ENCODE data around the gene WDR35.
"Not testable (repeated sequence)": the region's sequence is repeated elsewhere in the genome, so short reads cannot be mapped to it uniquely, and the experiment has no call there.

WDR35 gene

DNA sequence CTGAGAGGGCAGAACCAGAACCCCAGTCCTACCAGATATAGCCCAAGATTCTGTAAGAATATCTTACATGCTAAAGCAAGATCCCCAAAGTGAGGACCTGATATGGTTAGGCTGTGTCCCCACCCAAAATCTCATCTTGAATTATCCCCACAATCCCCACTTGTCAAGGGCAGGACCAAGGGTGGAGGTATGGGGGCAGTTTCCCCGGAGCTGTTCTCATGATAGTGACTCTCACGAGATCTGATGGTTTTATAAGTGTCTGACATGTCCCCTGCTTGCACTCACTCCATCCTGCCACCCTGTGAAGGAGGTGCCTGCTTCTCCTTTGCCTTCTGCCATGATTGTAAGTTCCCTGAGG lies 108.0 kb downstream of the WDR35 start:
- H3K27me3 Mint-ChIP-seq = no peaks in the 10 kb centered on the region
- H3K4me3 Mint-ChIP-seq = no peak overlapping the region
- peaks cover 4% of the 10 kb centered on the region for H3K36me3 Mint-ChIP-seq
- H3K9me3 Mint-ChIP-seq (ENCODE audit: low read depth) = no peaks in the 10 kb centered on the region
- H3K27ac Mint-ChIP-seq = no peak overlapping the region
- no peaks in the 10 kb centered on the region for H3K4me1 Mint-ChIP-seq (ENCODE audit: low read depth)

DNA sequence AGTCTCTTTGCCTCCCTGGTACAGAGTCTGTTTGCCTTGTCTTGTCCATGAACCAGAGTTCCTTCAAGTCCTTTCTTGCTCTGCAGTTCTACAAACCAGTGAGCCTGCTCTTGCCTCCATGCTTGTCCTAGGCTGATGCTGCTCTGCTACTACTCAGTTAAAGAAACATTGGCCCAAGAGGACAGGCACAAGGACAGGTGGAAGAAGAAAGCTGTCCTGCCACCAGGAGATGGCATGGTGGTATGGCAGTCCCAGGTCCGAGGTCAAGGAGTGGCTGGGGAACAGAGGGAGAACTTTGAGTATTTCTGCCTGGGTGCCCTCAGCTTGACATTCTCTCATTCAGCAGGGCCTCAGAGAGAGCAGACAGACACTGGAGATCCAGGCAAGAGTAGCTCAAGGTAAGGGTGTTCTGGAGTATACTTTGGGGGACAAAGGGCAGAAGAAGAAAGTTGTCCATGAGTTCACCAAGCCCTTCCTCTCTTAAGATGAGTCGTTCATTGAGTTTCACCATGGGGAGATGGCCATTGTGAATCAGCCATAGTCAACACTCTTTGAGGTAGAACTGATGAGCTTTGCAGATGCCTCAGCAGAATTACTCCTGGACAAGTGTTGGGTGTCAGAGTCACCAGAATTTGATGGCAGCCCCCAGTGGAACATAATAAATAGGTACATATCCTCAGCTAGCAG lies 108.5 kb downstream of the WDR35 start:
- Mint-ChIP-seq H3K4me1 (ENCODE audit: low read depth) (no peaks in the 10 kb centered on the region), H3K4me3 (no peak overlapping the region)

DNA sequence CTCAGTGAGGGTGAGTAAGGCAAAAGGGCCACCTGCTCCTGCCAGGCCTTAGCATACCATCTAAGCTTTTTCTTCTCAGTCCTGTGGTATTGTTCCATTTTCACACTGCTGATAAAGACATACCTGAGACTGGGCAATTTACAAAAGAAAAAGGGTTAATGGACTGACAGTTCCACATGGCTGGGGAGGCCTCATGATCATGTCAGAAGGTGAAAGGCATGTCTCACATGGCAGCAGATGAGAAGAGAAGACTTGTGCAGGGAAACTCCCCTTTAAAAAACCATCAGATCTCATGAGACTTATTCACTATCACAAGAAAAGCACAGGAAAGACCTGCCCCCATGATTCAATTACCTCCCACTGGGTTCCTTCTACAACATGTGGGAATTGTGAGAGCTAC lies 109.7 kb downstream of the WDR35 start:
- H3K27me3 Mint-ChIP-seq; H3K9me3 Mint-ChIP-seq (ENCODE audit: low read depth); H3K27ac Mint-ChIP-seq; H3K4me3 Mint-ChIP-seq; H3K4me1 Mint-ChIP-seq (ENCODE audit: low read depth); H3K36me3 Mint-ChIP-seq: not testable (repeated sequence)

More for the DNA sequence above, 108.5 kb downstream of the WDR35 start:
- H3K9me3 Mint-ChIP-seq (ENCODE audit: low read depth) = no peaks in the 10 kb centered on the region
- H3K27ac Mint-ChIP-seq = no peak overlapping the region
- no peaks in the 10 kb centered on the region for H3K27me3 Mint-ChIP-seq
- peaks cover 6% of the 10 kb centered on the region for H3K36me3 Mint-ChIP-seq

DNA sequence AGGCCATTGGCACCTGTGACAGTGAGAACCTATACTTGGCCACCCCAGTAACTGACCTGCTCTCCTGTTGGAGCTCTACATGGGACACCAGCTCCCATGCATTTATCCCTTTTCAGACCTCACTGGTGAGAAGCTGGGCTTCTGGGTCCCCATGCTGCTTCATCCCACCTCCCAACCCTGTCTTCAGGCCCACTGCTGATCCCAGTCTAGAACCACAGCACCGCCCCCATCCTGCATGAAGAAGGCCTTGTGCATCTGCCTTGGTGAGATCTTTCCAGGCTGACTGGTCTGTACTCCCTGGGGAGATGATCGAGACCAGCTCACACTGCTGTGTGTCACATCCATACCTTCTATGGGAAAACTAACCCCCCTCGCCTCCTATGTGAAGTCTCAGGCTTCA lies 110.8 kb downstream of the WDR35 start:
- Mint-ChIP-seq H3K27me3 (no peaks in the 10 kb centered on the region), H3K4me1 (ENCODE audit: low read depth) (no peaks in the 10 kb centered on the region), H3K27ac (no peak overlapping the region), H3K9me3 (ENCODE audit: low read depth) (no peaks in the 10 kb centered on the region), H3K4me3 (no peak overlapping the region), H3K36me3 (peaks cover 10% of the 10 kb centered on the region)

DNA sequence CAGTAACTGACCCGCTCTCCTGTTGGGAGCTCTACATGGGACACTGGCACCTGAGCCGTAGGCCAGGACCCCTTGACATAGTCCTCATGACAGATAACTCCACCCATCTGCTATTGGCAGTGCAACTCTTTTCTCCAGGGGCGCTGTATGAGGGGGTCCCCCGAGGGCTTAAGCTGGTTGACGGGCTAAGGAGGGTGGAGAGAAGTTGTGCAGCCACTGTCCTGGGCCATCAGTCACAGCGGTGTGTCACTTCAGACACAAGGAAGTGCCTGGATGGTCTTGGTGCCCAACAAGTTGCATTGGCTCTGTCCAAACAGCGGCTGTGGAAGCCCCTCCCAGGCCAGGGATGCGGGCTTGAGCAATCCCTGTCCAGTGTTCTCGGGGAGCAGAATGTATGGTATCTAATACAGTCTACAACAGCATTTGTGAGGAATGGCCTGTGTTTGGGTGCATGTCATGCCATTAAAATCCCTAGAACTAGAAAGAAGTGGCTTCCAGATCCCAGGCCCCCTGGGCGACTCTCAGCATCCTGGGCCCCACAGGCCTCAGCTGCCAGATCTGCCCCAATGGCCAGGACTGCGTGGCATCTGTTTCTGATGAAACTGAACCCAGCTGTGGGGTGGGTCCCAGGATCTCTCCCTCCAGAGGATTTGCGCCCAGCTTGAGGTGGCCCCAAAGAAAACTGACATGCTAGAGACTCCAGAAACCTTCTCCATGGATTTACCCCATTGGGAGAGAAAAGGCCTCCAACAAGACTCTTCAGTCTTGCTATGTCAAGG lies 111.4 kb downstream of the WDR35 start:
- H3K4me1 Mint-ChIP-seq (ENCODE audit: low read depth) = no peaks in the 10 kb centered on the region
- no peaks in the 10 kb centered on the region for H3K27me3 Mint-ChIP-seq
- H3K9me3 Mint-ChIP-seq (ENCODE audit: low read depth) = no peaks in the 10 kb centered on the region
- H3K27ac Mint-ChIP-seq = no peak overlapping the region
- no peak overlapping the region for H3K4me3 Mint-ChIP-seq
- H3K36me3 Mint-ChIP-seq = peaks cover 10% of the 10 kb centered on the region

DNA sequence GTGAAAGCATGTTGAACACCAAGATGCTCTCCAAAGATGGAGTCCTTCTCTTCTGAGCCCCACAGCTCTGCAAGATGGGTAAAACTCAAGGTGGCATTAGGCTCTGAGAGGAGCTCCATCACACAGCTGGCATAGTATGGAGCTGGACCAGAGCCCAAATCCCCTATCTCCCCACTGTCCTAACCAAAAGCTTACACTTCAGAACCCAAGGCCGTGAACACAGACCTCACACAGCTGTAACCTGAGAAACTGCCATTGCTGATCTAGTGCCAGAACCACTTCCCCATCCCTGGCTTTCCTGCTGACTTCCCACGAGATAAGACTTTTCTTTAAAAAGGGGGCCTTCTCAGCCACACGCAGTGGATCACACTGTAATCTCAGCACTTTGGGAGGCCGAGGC lies 113.2 kb downstream of the WDR35 start:
- no peak overlapping the region for H3K4me3 Mint-ChIP-seq
- H3K4me1 Mint-ChIP-seq (ENCODE audit: low read depth) = peaks cover 6% of the 10 kb centered on the region
- no peak overlapping the region for H3K27ac Mint-ChIP-seq
- H3K27me3 Mint-ChIP-seq = no peaks in the 10 kb centered on the region
- no peaks in the 10 kb centered on the region for H3K9me3 Mint-ChIP-seq (ENCODE audit: low read depth)
- peaks cover 16% of the 10 kb centered on the region for H3K36me3 Mint-ChIP-seq

DNA sequence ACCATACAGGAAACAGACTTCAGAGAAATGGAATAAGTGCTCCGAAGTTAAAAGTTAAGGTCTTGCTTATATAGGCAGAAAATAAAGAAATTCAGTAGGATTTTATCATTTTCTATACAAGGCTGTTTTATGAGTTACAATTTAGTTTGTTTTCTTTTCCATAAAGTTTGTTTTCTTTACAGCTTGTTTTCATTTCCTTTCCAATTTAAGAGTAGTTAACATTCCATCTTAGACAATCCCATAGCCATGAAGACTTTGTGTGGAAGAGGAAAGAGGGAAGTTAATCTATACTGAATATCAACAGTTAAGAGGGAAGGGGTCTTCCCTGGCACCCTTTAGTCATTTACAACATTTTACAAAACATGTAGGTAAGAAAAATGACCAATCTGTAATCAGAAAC lies 114.6 kb downstream of the WDR35 start:
- H3K9me3 Mint-ChIP-seq (ENCODE audit: low read depth) = no peaks in the 10 kb centered on the region
- H3K27ac Mint-ChIP-seq = no peak overlapping the region
- peaks cover 12% of the 10 kb centered on the region for H3K4me1 Mint-ChIP-seq (ENCODE audit: low read depth)
- no peak overlapping the region for H3K4me3 Mint-ChIP-seq
- peaks cover 15% of the 10 kb centered on the region for H3K36me3 Mint-ChIP-seq
- no peaks in the 10 kb centered on the region for H3K27me3 Mint-ChIP-seq

DNA sequence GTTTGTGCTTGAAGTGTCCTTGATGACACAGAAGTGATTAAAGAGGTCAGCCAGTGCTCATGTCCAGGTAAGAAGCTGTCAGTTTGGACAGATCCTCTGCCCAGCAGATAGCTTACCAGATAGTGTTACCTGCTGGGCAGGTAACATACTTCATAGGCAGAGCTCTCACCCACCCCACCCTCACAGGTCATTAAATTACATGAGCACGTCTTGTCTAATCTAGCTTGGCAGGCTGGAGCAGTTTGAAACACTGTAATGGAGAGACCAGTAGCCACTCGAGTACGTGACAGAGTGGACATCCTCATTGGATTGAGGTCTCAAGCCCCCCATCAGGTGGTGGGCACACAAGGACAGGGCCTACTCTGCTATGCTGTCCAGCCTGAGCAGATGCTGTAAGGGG lies 115.2 kb downstream of the WDR35 start:
- Mint-ChIP-seq H3K27me3 (no peaks in the 10 kb centered on the region), H3K4me3 (no peak overlapping the region), H3K27ac (no peak overlapping the region), H3K36me3 (peaks cover 15% of the 10 kb centered on the region), H3K4me1 (ENCODE audit: low read depth) (peaks cover 17% of the 10 kb centered on the region), H3K9me3 (ENCODE audit: low read depth) (no peaks in the 10 kb centered on the region)

DNA sequence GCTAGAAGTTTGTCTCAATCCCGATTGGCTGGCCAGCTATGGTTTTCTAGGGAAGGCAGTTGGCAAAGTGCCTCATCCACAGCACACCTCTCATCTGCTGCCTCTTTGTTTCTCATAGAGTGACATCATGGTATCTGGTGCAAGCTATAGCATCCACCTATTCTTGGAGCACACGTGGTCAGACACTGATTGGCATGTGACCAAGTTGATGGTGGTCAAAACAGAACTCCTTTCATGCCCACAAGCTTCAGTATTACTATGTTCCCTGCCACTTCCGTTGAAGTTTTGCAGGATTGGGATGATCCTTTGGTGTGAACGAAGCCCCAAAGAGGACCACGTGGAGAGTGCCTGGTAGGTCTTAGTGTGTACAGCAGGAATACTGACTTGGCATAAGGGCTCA lies 116.9 kb downstream of the WDR35 start:
- Mint-ChIP-seq H3K27me3 (no peaks in the 10 kb centered on the region), H3K9me3 (ENCODE audit: low read depth) (no peaks in the 10 kb centered on the region), H3K4me1 (ENCODE audit: low read depth) (peaks cover 33% of the 10 kb centered on the region), H3K36me3 (peaks cover 15% of the 10 kb centered on the region), H3K4me3 (no peak overlapping the region), H3K27ac (no peak overlapping the region)

DNA sequence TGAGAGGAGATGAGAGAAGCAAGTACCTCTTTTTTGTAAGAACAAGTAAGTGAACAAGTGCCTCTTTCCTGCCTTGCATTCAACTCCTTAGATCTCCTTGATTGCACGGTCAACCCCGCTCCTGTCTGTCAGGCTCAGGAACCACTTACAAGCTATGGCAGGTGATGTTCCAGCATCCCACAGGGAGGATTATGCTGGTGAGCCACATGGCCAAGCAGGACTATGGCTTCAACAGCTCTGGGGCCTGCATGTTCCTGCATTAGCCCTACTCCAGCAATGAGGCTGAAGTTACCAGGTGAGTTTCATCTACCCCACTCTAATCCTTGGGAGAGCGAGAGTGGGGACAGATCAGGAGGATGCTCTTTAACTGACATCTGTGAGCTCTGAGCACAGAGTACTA lies 117.6 kb downstream of the WDR35 start:
- Mint-ChIP-seq H3K27me3 (no peaks in the 10 kb centered on the region), H3K36me3 (peaks cover 15% of the 10 kb centered on the region), H3K4me3 (no peak overlapping the region), H3K27ac (no peak overlapping the region), H3K4me1 (ENCODE audit: low read depth) (peaks cover 38% of the 10 kb centered on the region), H3K9me3 (ENCODE audit: low read depth) (no peaks in the 10 kb centered on the region)

DNA sequence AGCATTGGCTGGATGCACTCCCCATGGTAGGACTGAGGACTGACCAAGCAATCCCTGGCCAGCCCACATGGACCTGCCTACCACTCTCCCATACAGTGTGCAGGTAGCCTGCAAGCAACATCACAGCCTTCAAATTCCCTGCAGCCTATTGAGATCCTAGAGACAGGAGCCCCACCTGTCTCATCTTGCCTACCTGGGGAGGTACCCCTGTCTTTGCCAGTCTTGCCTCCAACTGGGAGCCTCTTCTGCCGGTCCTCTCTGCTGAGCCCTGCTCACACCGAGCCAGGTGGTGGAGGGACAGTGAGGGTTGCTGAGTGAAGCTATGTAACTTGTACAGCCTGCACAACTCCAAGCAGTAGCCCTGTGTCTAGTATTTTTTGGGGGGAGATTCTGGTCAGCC lies 118.1 kb downstream of the WDR35 start:
- Mint-ChIP-seq H3K9me3 (ENCODE audit: low read depth) (no peaks in the 10 kb centered on the region), H3K27me3 (no peaks in the 10 kb centered on the region), H3K4me1 (ENCODE audit: low read depth) (peaks cover 38% of the 10 kb centered on the region), H3K36me3 (peaks cover 15% of the 10 kb centered on the region), H3K4me3 (no peak overlapping the region), H3K27ac (peak overlapping the region; percentile 16)

DNA sequence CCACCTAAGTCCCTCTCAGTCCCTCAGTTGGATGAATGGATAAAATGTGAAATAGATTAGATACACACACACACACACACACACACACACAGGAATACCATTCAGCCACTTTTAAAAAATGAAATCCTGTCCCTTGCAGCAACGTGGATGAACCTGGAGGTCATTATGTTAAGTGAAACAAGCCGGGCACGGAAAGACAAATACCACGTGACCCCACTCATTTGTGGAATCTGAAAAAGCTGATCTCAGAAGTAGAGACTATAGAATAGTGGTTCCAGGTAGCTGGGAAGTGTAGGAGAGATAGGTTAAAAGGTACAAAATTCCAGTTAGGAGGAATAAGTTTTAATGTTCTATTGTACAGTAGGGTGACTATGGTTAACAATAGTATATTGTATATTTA lies 119.1 kb downstream of the WDR35 start:
- peak overlapping the region; percentile 22 for H3K4me3 Mint-ChIP-seq

DNA sequence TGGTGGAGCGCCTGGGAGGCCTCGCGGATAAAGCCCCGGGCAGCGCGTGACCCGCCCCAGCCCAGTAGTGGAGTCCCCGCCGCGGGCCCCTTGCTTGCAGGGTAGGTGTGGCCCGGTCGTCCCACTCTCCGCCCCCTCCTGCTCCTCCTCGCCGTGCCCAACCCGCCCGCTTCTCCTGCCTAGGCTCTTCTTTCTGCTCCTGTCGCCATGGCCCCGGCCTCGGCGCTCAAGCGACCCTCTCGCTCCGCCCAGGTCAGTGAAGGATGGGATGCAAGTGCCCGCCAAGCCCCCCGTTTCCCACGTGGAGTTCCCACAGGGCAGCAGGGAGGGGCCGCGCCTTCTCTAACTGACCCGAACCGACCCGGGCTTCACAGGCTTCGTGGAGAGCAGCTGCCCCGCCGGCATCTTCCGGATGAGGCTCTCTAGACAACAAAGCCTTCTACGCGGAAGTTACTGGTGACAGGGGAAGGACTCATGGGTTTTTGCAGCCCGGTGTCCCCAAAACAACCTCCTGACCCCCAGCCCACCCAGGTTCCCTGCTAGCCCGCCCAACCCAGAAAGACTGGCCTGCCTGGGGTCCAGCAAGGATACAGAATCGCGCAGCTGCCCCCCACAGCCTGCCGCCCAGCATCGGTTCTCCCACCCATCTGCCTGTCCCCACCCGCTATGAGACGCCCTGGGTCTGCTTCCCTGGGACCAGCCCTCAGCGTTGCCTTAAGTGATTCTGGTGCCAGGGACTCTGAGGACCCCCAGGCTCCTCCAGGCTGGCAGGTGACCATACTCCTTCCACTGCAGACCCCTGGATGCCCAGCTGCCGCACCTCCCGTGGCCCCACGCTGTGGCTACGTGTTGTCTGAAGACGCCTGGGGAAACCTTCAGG lies 121.0 kb downstream of the WDR35 start:
- Mint-ChIP-seq H3K27ac (peak overlapping the region; percentile 92), H3K4me3 (peak overlapping the region; percentile 92), H3K36me3 (peaks cover 8% of the 10 kb centered on the region), H3K4me1 (ENCODE audit: low read depth) (peaks cover 38% of the 10 kb centered on the region), H3K9me3 (ENCODE audit: low read depth) (no peaks in the 10 kb centered on the region), H3K27me3 (no peaks in the 10 kb centered on the region)

More for the DNA sequence above, 119.1 kb downstream of the WDR35 start:
- Mint-ChIP-seq H3K36me3 (peaks cover 10% of the 10 kb centered on the region), H3K27ac (peak overlapping the region; percentile 61), H3K27me3 (no peaks in the 10 kb centered on the region), H3K9me3 (ENCODE audit: low read depth) (no peaks in the 10 kb centered on the region), H3K4me1 (ENCODE audit: low read depth) (peaks cover 38% of the 10 kb centered on the region)

DNA sequence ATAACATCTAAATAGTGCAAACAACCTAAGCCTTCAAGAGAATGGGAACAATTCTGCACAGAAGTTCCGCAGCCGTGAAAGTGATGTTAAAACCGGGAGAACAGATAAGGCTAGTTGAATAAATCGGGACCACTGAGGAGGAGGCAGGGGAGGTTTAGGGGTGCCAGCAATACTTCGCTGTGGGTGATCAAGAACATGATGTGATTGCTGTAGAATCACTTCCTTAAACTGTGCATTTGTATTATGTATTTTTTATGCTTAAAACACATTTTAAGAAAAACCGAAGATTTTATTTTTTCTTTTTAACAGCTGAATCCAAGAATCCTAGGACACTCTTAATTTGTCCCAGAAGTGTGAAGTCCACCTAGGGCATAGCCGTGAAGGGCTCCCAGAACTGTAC lies 121.7 kb downstream of the WDR35 start:
- peaks cover 8% of the 10 kb centered on the region for H3K36me3 Mint-ChIP-seq
- peak overlapping the region; percentile 92 for H3K4me3 Mint-ChIP-seq
- H3K9me3 Mint-ChIP-seq (ENCODE audit: low read depth) = no peaks in the 10 kb centered on the region
- H3K27me3 Mint-ChIP-seq = no peaks in the 10 kb centered on the region
- peak overlapping the region; percentile 92 for H3K27ac Mint-ChIP-seq
- H3K4me1 Mint-ChIP-seq (ENCODE audit: low read depth) = peaks cover 38% of the 10 kb centered on the region

DNA sequence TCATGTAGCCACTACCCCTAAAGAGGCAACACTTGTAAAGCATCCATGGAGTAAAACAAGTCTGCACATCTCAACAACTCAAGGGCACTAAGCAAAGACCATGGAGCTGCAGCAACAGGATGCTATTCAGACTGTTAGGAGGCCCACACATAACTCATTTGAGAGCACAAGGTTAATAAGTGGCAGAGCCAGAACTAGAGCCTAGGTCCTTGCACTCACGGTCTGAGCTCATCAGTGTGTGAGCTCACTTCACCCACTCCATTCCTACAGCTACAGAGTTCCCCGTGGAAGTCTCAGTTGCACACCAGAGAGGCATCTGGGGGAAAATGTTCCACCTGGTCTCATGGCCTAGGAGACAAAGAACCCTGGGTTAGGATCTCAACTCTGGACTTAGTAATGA lies 123.1 kb downstream of the WDR35 start:
- Mint-ChIP-seq H3K27ac (no peak overlapping the region), H3K27me3 (no peaks in the 10 kb centered on the region), H3K9me3 (ENCODE audit: low read depth) (no peaks in the 10 kb centered on the region), H3K4me1 (ENCODE audit: low read depth) (peaks cover 32% of the 10 kb centered on the region), H3K36me3 (peaks cover 2% of the 10 kb centered on the region), H3K4me3 (no peak overlapping the region)

All from activated naive CD8-positive, alpha-beta T cell (primary cell).